Measurements from ENCODE around the gene GNAO1.

Gene GNAO1

DNA sequence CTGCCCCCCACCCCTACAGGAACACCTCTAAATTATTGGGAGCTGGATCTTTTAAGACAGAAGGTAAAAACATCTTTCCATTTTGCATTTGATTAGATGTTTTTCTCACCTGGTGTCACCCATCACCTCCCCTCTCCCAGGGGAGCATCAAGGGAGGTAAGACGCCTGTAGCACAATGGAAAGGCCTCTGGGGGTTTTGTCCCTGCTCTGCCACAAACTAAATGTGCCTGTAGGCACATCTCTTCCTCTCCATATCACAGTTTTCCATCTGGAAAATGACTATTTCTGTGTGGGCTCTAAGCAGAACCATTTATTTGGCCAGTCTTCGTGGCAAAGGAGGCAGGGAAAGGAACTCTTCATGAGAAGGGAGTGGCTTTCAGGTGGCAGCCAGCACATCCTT lies 76.6 kb downstream of the GNAO1 start:
- DNase-seq = no peak

- DNase-seq = no peak
Measured at GRCh38 chr16:56268799-56269198, 77.5 kb downstream of the GNAO1 start.

DNA sequence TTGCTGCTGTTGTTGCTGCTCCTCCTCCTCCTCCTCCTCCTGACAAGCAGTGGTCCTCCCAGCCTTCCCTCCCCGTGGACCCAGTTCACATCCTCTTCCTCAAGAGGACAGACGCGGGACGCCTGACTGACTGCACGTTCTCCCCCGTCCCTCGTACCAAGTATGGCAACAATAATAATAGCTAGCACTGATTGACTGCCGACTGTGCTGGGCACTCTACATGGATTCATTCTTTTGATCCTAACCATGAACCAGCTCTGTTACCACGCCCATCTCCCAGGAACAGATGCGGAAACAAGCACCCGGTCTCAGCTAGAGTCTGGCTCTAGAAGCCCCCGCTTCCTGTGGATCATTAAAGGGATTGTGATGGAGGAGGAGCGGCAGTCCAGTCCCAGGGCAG lies 78.0 kb downstream of the GNAO1 start:
- no peak for DNase-seq

- no peak for DNase-seq
Measured at GRCh38 chr16:56269811-56270684, 78.8 kb downstream of the GNAO1 start.

GRCh38 chr16:56270828-56271227 lies 79.5 kb downstream of the GNAO1 start:
- DNase-seq = no peak

DNA sequence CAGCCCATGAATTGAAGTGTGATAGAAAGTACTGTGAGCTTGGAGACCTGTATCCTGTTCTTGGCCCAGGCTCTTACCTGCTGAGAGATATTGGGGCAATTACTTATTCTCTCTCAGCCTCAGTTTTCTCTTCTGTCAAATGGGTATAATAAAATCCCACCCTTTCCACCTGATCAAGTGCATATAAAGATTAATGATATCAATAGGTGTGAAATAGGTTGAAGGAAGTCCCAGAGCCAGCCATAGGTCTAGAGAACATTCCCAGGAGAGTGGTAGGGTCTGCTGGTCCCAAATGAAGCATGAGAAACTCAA lies 81.2 kb downstream of the GNAO1 start:
- DNase-seq = no peak

DNA sequence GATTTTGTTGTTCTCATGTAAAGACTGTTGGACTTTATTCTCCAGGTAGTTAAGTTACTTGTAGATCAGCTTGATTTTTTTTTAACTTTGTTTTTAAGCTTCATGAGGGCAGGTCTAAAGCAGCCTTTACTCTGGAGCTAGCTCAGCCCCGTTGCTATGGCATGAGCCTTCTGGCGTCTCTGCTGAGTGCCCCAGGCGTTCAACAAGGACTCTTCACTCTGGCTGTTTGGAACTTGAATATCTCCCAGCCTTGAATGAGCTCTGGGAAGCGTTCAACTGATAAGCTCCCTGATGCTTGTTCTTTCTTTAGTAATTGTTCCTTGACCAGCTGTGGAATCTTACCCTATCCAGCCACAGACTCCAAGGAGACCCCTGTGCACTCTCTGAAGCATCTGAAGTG lies 82.3 kb downstream of the GNAO1 start:
- DNase-seq = no peak

DNA sequence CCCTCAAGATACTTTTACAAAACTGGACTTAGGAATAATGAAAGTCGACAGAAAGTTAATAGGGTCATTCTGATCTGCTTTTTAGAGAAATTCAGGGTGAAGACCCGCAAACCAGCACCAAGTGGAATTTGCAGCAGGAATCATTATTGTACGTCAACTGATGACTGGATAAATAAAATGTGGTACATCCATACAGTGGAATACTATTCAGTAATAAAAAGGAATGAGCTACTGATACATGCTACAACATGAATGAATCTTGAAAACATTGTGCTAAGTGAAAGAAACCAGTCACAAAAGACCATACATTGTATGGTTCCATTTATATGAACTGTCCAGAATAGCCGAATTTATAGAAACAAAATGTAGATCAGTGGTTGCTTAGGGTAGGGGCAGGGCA lies 83.1 kb downstream of the GNAO1 start:
- no peak for DNase-seq

DNA sequence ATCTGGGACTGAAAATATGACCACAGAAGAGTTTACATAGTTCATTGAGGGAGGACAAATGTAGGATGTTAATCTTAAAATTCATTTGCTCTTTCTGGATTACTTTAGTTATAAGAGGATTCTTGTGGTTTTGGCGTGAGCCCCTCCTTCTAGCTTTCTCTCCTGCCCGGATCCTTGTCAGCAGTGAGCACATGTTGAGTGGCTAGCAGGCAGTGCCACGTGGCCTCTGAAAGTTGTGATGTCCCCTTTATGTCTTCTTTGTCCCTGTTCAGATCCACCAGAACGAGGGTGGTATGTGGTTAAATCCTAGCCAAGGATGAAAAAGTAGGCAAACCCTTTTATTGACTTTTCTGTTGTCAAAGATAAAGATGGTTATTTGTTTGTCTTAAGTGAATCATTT lies 83.8 kb downstream of the GNAO1 start:
- DNase-seq = no peak

- no peak for DNase-seq
Measured at GRCh38 chr16:56275801-56276200, 84.5 kb downstream of the GNAO1 start.

DNA sequence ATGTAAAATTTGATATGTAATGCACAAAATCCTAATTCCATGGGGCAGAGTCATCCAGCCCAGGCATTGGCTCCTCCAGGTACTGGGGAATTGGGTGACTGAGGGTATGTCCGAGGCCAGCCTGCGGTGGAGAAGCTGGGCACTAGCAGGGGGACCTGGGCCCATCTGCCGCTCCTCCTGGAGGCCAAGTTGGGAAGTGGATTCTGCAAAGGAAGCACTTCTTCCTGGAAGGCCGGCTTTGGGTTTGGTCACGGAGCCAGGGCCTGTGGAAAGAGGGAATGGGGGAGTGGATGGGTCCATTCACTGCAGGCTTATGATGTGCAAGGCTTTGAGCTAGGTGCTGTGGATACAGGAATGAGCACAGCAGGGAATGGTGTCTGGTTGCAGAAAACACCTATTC lies 85.8 kb downstream of the GNAO1 start:
- DNase-seq = no peak

DNA sequence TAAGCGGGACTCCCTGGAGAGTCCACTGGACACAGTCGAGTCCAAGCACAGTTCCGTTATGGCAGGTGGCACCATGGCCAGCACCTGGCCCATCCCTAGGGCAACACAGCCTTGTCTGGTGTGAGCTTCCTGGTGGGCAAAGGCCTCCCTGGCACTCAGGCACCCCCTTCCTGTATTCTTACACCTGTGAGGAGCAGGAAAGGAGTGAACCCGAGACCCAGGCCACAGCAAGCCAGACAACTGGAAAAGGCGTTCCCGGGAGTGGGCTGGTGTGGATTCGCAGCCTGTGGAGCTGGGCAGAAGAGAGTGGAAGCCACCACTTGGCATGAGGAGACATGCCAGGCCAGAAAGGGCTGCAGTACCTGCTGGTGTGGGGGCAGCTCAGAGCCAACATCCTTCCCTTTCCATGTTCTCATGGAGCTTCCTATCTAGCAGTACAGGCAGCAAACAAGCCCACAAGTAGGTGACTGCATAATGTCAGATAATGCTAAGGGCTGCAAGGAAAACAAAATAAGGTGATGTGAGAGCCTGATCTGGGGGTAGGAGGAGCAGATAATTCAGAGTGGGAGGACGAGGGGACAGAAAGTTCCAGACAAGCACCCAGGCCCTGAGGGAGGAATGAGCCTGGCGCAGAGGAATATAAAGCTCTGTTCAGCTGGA lies 87.0 kb downstream of the GNAO1 start:
- no peak for DNase-seq

GRCh38 chr16:56279132-56279531 lies 87.8 kb downstream of the GNAO1 start:
- DNase-seq = no peak

DNA sequence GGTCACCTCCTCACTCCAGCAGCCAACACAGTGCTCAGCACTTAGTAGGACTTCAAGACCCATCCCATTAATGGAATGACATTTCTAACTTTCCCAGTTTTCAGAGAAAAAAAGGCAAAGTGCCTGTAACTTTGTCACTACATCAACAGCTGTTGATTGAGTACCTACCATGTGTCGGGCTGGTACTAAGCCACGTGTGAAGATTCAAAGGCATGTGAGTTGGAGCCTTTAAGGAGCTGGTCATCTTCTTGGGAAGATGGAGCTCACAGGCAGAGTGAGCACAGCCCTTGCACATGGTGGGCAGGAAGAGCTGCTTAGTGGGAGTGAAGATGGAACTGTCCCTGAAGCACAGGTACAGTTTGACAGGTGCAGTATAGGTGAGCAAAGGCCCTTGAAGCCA lies 88.6 kb downstream of the GNAO1 start:
- no peak for DNase-seq

DNA sequence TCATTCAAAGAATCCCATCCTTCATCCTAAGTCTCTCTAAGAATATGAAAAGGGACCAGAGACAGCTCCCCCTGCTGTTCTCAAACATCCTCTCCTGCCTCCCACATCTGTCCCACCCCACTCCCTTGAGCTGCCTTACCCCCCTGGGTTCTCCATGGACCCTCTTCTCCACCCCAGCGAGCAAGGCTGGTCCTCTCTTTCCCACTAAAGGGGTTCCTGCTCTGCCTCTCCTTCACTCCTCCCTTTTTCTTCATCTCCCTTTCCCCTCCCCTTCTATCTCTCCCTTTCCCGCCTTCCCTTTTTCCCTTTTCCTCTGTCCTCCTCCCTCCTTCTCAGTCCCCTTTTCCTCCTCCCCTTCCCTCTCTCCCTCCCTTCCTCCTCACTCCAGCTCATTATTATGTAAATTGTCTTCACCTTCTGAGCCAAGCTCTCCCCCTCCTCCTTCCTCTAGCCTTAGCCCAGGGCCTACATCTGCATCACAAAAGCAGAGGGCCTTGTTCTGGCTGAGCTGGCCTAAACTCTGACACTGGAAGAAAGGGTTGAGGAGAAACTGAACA lies 90.0 kb downstream of the GNAO1 start:
- DNase-seq = no peak

- no peak for DNase-seq
Measured at GRCh38 chr16:56282451-56282850, 91.2 kb downstream of the GNAO1 start.

DNA sequence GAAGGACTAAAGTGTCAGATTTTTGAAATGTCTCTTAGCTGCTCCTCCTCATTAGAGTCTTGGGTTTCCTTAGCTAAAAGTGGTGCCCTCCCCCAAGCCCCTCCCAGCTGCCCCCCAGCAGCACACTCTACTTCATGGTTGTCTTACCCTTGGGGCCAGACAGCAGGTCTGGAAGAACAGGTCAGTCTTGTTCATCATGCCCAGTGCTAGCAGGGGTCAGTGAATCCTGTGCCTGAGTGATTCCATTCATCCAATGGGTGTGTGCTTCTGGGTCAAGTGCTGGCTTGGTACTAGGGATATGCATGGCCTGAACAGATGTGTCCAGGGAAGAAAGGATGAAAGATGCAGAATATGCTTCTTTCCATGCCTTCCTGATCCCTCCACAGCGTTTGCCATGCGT lies 93.2 kb downstream of the GNAO1 start:
- DNase-seq = no peak

DNA sequence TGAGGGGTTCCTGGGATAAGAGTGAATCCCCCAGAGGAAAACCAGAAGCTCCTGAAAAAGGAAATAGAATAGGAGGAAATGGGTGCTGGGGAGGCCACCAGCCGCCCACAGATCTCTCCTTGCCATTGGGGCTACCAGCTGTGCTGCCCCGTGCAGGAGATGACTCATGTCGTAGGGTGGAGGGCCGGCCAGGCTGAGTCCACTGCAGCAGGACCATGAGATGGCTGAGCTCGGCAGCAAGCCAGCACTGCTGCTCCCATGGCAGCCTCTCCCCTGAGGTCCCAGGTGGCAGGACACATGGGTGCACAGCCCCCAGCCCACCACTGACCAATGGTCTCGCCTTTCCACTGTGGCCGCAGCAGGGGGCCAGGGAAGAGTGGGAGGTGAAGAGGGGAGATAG lies 95.5 kb downstream of the GNAO1 start:
- no peak for DNase-seq

- no peak for DNase-seq
Measured at GRCh38 chr16:56288019-56288418, 96.7 kb downstream of the GNAO1 start.

DNA sequence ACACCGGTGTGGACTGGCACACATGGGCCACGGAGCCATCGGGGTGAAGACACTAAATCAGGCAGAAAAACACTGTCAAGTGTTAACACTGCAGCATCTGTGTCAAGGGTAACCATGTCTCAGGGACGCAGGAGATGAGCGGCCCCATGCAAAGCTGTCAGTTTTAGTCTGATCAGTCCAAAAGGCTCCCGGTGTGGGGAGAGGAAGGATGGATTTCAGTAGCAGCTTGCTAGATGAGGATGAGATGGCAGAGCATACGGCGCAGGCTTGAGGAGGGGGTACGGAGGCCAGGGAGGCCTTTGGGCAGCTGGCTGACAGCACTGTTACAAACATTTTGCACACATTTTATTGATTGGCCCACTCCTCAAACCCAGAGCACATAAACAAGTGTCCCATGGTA lies 98.1 kb downstream of the GNAO1 start:
- DNase-seq = no peak

GRCh38 chr16:56289862-56290261 lies 98.6 kb downstream of the GNAO1 start:
- no peak for DNase-seq

GRCh38 chr16:56294014-56294413 lies 102.7 kb downstream of the GNAO1 start:
- DNase-seq = no peak

GRCh38 chr16:56294579-56294978 lies 103.3 kb downstream of the GNAO1 start:
- no peak for DNase-seq

DNA sequence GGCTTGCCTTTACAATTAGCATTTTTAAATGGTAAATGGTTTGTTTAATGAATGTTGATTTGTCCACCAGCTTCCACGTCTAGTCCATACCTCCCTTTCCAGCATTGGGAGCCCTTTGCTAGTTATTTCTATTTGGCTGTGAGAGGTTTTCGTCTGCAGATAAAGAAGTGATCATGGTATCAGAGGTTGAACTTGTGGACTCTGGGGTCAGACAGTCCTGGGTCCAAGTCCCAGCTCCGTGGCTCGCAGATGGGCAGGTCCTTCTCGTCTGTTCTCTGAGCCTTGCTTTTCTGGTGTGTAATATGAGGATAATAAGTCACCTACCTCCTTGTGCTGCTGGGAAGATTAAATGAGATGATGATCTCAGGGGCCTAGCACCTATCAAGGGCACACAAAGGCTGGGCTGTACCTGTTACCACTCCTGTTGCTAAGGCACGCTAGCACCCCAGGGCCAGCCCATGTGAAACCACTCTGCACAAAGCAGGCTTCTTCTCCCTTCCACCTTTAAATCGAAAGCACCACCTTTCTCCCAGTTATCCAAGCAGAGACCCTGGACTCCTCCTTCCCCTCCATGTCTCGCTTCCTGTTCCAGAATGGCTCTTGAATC lies 103.9 kb downstream of the GNAO1 start:
- no peak for DNase-seq
